ENCODE measurements around the gene PTPN14. TPM values are rescaled to one million over a fixed set of nuclear protein-coding genes. Genes with fewer than 3 reads are reported as not detected.

The PTPN14 gene
- total RNA-seq, 1 experiment from 2014 or later, result 76.4 TPM

DNA sequence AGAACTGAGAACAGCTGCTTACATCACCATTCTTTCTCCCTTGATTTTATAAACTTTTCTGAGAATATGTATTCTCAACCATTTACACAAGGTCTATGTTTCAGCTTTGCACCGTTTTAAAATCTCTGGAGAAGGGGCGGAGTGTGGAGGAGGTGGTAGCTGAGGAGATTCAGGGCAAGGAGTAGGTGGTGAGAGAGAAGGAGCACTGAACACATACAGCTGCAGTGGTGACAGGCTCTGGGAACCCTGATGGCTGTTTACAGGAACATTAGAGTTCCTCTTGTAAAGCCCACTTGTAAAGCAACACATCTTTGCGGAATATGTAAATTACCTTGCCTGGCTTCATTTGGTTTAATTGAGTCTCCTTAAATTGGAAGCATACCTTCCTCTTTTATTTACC is 180.8 kb downstream of the PTPN14 start:
- Histone ChIP-seq H2BK12ac (ENCODE audit: insufficient read length, low read depth, low read length) (no peak overlapping the region), H3K27ac (ENCODE audit: insufficient read length, low read depth, low read length) (no peak overlapping the region), H2BK120ac (ENCODE audit: low read depth, low read length, poor library complexity, severe bottlenecking) (no peak overlapping the region), H3K23me2 (ENCODE audit: insufficient read length, low read depth, low read length, poor library complexity, severe bottlenecking) (no peaks in the 10 kb centered on the region), H4K8ac (replicated peaks; ENCODE audit: insufficient read length, low read depth, low read length) (no peak overlapping the region), H3K56ac (ENCODE audit: insufficient read length, low read depth, low read length) (no peak overlapping the region), H4K91ac (ENCODE audit: insufficient read length, low read depth, low read length) (no peak overlapping the region), H3K9me3 (ENCODE audit: control insufficient read depth, low read depth, low read length) (no peaks in the 10 kb centered on the region), H3K18ac (ENCODE audit: insufficient read length, low read depth, low read length) (no peak overlapping the region), H3K4me1 (ENCODE audit: insufficient read depth, low read length) (no peaks in the 10 kb centered on the region), H3K23ac (ENCODE audit: insufficient read length, low read depth, low read length) (no peak overlapping the region), H3K27me3 (ENCODE audit: insufficient read depth, low read length) (no peaks in the 10 kb centered on the region), H3K79me1 (ENCODE audit: insufficient read depth, low read depth, low read length, poor library complexity, severe bottlenecking) (no peaks in the 10 kb centered on the region), H2BK5ac (ENCODE audit: insufficient read length, low read length) (no peak overlapping the region), H3K14ac (ENCODE audit: insufficient read depth, low read length) (no peak overlapping the region), H3K4ac (ENCODE audit: low read depth, low read length) (no peak overlapping the region), H3T11ph (ENCODE audit: low read length) (no peak overlapping the region), H4K20me1 (ENCODE audit: control insufficient read depth, insufficient read depth, insufficient read length) (no peaks in the 10 kb centered on the region), H3K4me2 (ENCODE audit: insufficient read depth, insufficient read length, low read length) (no peak overlapping the region), H3K79me2 (ENCODE audit: insufficient read depth, low read length) (no peaks in the 10 kb centered on the region), H2BK15ac (ENCODE audit: low read depth, low read length) (no peak overlapping the region), H2AFZ (ENCODE audit: low read length) (no peak overlapping the region), H2BK20ac (ENCODE audit: low read depth, low read length, poor library complexity, severe bottlenecking) (no peak overlapping the region), H2AK5ac (ENCODE audit: insufficient read length, low read length) (no peak overlapping the region), H4K5ac (ENCODE audit: insufficient read length, low read depth, low read length) (no peak overlapping the region), H3K9ac (ENCODE audit: extremely low read depth, insufficient read length, low read length) (no peak overlapping the region)
- Mint-ChIP-seq H3K4me3 (no peak overlapping the region), H3K27ac (peak overlapping the region in 2 of 3 experiments; percentile 22 to 76; a peak in 2 of 7 replicates), H3K9me3 (no peaks in the 10 kb centered on the region), H3K36me3 (ENCODE audit: insufficient read depth in 1 of 3, low read depth in 3 of 3) (peaks cover 4 to 56% (median 32%) of the 10 kb centered on the region in 3 experiments; a peak in 5 of 7 replicates), H3K4me1 (peaks cover 2 to 8% of the 10 kb centered on the region in 2 experiments; a peak in 3 of 4 replicates), H3K27me3 (ENCODE audit: low read depth) (no peaks in the 10 kb centered on the region)
- WGBS (ENCODE audit: extremely low coverage, insufficient read length, low lambda C conversion rate), result no CpG with 5 or more reads among the region's 3 CpGs
- no peak for DNase-seq
- no peak for TF ChIP-seq CTCF (conservative IDR thresholded peaks at IDR 0.05)
